Epithelial cell of proximal tubule (primary cell): ENCODE measurements around the gene DOCK2. TPM values are rescaled to one million over a fixed set of nuclear protein-coding genes. Genes with fewer than 3 reads are reported as not detected.

Experiments
- DNase-seq: peaks from one replicate; pipeline ENCODE4 v3.0.0-alpha.2; 2011; ENCODE audit warnings: low read depth
- H3K4me3 ChIP-seq: 2 replicates; pipeline ENCODE4 v1.5.1; 2011; ENCODE audit warnings: low read depth, mild to moderate bottlenecking, low read length
- total RNA-seq: library from RNA; depleted of rRNA; stranded (reverse); fragments of >200 nt; gene quantifications from 2 replicates; pipeline ENCODE4 v1.2.3, GENCODE V29; 2015
- TF ChIP-seq, protein P1 (sequence below): conservative IDR thresholded peaks from 2 replicates; pipeline ENCODE4 v1.5.1; 2012; ENCODE audit warnings: low read depth, mild to moderate bottlenecking, low read length

The DOCK2 gene
- total RNA-seq, 1 donor from 2014 or later: 30.4 TPM

DNA sequence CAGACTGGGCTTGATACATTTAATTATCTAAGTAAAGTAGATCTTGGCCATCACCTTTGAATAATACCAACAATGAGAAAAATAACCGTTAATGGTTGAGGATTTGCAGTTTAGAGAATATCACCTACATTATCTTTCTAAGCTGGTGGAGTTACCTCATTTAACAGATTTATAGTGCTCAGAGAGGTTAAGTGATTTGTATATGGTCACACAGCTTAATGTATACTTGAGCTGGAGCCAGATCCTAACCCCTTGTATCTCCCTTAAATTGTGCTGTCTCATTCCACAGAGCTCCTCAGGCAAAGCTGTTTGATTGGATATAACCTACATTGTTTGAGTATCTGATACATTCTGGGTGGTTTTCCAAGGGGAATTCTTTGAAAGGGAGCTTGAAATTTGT, 285.4 kb downstream of the DOCK2 start:
- TF ChIP-seq, protein P1, sequence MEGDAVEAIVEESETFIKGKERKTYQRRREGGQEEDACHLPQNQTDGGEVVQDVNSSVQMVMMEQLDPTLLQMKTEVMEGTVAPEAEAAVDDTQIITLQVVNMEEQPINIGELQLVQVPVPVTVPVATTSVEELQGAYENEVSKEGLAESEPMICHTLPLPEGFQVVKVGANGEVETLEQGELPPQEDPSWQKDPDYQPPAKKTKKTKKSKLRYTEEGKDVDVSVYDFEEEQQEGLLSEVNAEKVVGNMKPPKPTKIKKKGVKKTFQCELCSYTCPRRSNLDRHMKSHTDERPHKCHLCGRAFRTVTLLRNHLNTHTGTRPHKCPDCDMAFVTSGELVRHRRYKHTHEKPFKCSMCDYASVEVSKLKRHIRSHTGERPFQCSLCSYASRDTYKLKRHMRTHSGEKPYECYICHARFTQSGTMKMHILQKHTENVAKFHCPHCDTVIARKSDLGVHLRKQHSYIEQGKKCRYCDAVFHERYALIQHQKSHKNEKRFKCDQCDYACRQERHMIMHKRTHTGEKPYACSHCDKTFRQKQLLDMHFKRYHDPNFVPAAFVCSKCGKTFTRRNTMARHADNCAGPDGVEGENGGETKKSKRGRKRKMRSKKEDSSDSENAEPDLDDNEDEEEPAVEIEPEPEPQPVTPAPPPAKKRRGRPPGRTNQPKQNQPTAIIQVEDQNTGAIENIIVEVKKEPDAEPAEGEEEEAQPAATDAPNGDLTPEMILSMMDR: no peak
- DNase-seq: no peak
- no peak overlapping the region for H3K4me3 ChIP-seq

DNA sequence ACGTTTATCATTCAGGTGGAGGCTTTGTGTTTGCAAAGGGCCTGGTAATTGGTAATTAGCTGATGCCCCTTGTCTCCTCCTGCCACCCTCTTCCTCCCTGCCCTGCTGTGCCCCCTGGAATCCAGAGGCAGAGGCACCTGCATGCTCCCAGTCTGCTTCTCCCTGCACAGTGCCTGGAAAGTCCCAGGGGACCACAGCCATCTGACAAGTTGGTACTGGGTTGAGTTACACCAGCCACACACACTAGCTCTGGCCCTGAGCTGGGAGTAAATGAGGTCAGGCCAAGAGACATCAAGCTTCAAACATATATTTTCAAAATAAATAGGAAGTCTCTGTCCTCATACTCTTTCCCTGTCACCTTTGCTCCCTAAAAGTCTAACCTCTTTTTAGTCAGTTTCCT, 286.9 kb downstream of the DOCK2 start:
- DNase-seq: no peak
- TF ChIP-seq, protein P1: no peak
- no peak overlapping the region for H3K4me3 ChIP-seq

DNA sequence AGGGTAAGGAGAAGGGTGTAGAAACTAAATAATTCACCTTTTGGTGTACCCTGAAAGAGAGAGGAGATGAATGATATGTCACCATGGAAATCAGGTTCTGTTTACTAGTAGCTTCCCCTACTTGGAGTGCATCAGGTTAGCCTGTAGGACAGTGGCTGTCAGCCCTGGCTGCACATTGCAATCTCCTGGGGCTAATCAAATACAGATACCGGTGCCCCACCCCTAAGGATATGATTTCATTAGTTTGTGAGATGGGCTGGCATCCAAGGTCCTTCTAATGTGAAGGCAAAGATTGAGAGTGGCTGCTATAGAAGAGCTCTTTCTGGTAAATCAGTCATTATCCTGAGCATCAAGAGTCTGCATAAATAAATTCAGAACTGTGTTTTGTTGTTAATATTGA, 296.1 kb downstream of the DOCK2 start:
- H3K4me3 ChIP-seq: no peak overlapping the region
- TF ChIP-seq, protein P1: no peak
- no peak for DNase-seq

DNA sequence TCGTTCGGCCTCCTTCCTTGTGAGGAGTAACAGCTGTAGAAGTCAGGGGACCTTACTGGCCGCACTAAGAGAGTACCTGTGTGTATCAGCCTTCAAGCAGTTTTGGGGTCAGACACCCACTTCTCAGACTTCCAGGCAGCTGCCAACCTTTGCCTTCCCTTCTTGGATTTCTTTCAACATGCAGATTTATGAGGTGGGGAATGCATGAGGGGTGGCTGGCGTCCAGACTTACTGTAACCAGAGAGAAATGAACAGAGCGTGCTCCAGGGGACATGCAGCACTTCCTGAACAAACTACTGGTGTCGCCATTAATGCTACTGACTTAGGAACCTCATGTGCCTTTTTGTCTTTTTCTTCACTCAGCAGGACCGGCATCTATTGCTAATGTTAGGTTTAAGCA, 296.5 kb downstream of the DOCK2 start:
- no peak overlapping the region for H3K4me3 ChIP-seq
- DNase-seq: no peak
- TF ChIP-seq, protein P1: no peak

DNA sequence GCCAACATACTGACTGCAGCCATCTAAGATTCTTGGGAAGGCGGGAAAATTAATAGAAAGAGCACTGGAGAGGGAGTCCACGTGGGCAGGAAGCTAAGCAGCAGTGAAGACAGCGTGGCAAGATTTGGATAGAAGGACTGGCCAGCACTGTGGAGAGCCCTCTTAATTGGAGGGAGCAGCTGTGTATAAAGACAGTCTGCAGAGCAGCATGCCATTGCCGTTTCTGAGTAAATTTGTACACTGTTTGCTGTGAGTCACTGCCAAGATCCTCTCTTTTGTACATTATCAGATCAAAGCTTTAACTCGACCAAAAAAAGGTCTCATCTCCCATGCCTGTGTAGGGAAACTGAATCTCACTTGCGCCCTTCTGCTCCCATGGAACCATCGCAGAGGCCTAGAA, 297.9 kb downstream of the DOCK2 start:
- DNase-seq: no peak
- TF ChIP-seq, protein P1: no peak
- H3K4me3 ChIP-seq: no peak overlapping the region

DNA sequence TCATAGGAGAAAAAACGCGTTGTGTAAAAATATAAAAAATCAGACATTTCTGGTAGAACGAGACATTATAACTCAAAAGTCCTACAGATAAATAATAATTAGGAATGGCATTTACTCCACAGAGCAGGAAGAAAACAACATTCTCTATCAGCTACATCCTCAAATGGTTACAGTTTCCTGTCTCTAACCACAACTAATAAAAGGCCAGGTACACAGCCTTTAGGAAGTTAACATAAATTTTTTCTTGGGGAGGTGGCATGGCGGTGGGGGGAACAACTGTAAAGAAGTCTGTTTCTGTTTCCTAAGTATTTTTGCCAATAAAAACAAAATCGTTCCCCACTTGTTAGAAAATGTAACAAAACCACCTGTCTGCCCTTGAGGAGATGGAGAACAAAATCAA, 298.7 kb downstream of the DOCK2 start:
- no peak overlapping the region for H3K4me3 ChIP-seq
- DNase-seq: no peak
- TF ChIP-seq, protein P1: no peak

DNA sequence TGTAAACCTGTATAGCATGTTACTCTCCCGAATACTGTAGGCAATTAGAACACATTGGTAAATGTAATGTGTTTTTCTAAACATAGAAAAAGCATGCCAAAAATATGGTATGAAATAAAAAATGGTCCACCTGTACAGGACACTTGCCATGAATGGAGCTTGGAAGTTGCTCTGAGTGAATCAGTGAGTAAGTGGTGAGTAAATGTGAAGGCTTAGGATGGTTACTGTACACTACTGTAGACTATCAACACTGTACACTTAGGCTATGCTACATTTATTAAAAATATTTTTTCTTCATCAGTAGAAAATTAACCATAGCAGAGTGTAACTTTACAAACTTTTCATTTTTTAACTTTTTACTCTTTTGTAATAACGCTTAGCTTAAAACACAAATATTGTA, 301.4 kb downstream of the DOCK2 start:
- no peak for DNase-seq
- TF ChIP-seq, protein P1: no peak
- H3K4me3 ChIP-seq: no peak overlapping the region
